Mesendoderm (in vitro differentiated cells): ENCODE results near the gene SUPT20HL2.

Experiments used
- DNase-seq: peaks from one replicate; pipeline ENCODE4 v3.0.0; 2013
- H2AK5ac ChIP-seq: 2 replicates; pipeline ENCODE4 v1.6.1; 2013; ENCODE audit warnings: low read length, inconsistent platforms
- H2BK120ac ChIP-seq: 2 replicates; pipeline ENCODE4 v1.6.1; 2013; ENCODE audit warnings: low read depth, mild to moderate bottlenecking, low read length, moderate library complexity, mixed read lengths
- H2BK15ac ChIP-seq: replicated peaks from 2 replicates; pipeline ENCODE4 v1.6.1; 2013; ENCODE audit warnings: low read depth, mild to moderate bottlenecking, moderate library complexity
- H2BK5ac ChIP-seq: 2 replicates; pipeline ENCODE4 v1.6.1; 2013; ENCODE audit warnings: low read length, inconsistent platforms
- H3K18ac ChIP-seq: 2 replicates; pipeline ENCODE4 v1.6.1; 2013; ENCODE audit warnings: mild to moderate bottlenecking, low read length, mixed read lengths
- H3K23ac ChIP-seq: one replicate; pipeline ENCODE4 v1.6.1; 2013; ENCODE audit warnings: low read length
- H3K27ac ChIP-seq: 2 replicates; pipeline ENCODE4 v1.5.1; 2013; ENCODE audit warnings: low read depth, mild to moderate bottlenecking, inconsistent platforms, low read length, moderate library complexity
- H3K27me3 ChIP-seq: 2 replicates; pipeline ENCODE4 v1.6.1; 2013; ENCODE audit warnings: low read length, control low read depth, mild to moderate bottlenecking, inconsistent platforms; ENCODE audit not compliant: insufficient read depth, poor library complexity
- H3K36me3 ChIP-seq: 2 replicates; pipeline ENCODE4 v1.6.1; 2013; ENCODE audit warnings: low read length, inconsistent platforms; ENCODE audit not compliant: control insufficient read depth, insufficient read depth
- H3K4ac ChIP-seq: one replicate; pipeline ENCODE4 v1.6.1; 2013; ENCODE audit warnings: low read depth, mild to moderate bottlenecking, low read length, moderate library complexity
- H3K4me1 ChIP-seq: 2 replicates; pipeline ENCODE4 v1.6.1; 2013; ENCODE audit warnings: low read depth, low read length, inconsistent platforms; ENCODE audit not compliant: control insufficient read depth
- H3K4me2 ChIP-seq: 2 replicates; pipeline ENCODE4 v1.6.1; 2013; ENCODE audit warnings: low read length
- H3K4me3 ChIP-seq: 2 replicates; pipeline ENCODE4 v1.5.1; 2013; ENCODE audit warnings: mild to moderate bottlenecking, low read length
- H3K56ac ChIP-seq: one replicate; pipeline ENCODE4 v1.6.1; 2013; ENCODE audit warnings: low read length
- H3K79me1 ChIP-seq: 2 replicates; pipeline ENCODE4 v1.6.1; 2013; ENCODE audit warnings: low read length, inconsistent platforms
- H3K79me2 ChIP-seq: 2 replicates; pipeline ENCODE4 v1.6.1; 2013; ENCODE audit warnings: mild to moderate bottlenecking, low read length; ENCODE audit not compliant: control insufficient read depth, insufficient read depth
- H3K9ac ChIP-seq: 2 replicates; pipeline ENCODE4 v1.6.1; 2013; ENCODE audit warnings: low read length, inconsistent platforms
- H4K5ac ChIP-seq: one replicate; pipeline ENCODE4 v1.6.1; 2013; ENCODE audit warnings: low read length
- H4K8ac ChIP-seq: one replicate; pipeline ENCODE4 v1.6.1; 2013; ENCODE audit warnings: low read depth, mild to moderate bottlenecking, control low read depth, low read length, moderate library complexity
- WGBS: extraction: QIAGEN DNeasy Blood & Tissue Kit; methylation state at CpG from one replicate; pipeline ENCODE4 v1.1.7; 2013; ENCODE audit warnings: low lambda C conversion rate, missing lambda C conversion rate; ENCODE audit not compliant: insufficient coverage; ENCODE audit errors: extremely low coverage; 5-methylcytosine and 5-hydroxymethylcytosine counted together

SUPT20HL2 gene

DNA sequence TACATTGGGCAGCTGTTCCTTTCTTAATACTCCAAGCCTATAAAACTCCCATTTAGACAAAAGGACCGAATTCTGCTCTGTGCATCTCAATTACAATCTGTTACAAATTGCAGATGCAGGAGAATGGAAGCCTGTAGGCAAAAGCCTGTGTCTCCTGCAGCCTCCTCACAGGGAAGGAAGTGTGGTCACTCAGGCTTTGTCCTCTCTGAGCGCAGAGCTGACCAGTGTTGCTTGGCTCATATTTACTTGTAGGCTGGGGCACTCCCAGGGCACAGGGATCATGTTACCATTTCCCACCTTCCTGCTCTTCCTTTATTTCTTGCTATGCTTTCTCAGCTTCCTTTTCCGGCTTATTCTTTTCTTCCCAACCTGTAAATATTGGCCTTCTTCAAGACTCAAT, 15.7 kb downstream of the SUPT20HL2 start:
- Histone ChIP-seq H2BK15ac (no peak overlapping the region), H3K4me3 (no peak overlapping the region), H3K27me3 (no peaks in the 10 kb centered on the region), H3K4ac (no peak overlapping the region), H3K79me1 (no peaks in the 10 kb centered on the region), H4K5ac (no peak overlapping the region), H3K4me2 (no peak overlapping the region), H3K79me2 (no peaks in the 10 kb centered on the region), H2BK120ac (no peak overlapping the region), H3K27ac (no peak overlapping the region), H2BK5ac (no peak overlapping the region), H3K4me1 (no peaks in the 10 kb centered on the region), H3K18ac (no peak overlapping the region), H3K36me3 (no peaks in the 10 kb centered on the region), H4K8ac (no peak overlapping the region), H3K23ac (no peak overlapping the region), H2AK5ac (no peak overlapping the region), H3K9ac (no peak overlapping the region), H3K56ac (no peak overlapping the region)
- no CpG with 5 or more reads among the region's 3 CpGs for WGBS
- DNase-seq, result no peak

DNA sequence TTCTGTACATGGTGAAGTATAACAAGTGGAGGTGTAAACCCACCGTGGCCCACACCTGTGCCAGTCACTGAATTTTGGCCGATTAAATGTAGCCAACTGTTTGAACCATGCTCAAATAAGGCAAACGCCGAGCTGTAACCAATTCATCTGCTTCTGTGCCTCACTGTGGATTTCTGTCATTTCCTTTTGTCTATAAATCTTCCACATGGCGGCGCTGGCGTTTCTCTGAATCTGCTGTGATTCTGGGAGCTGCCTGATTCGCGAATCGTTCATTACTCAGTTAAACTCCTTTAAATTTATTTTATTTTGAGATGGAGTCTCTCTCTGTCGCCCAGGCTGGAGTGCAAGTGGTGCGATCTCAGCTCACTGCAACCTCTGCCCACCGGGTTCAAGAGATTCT, 19.2 kb downstream of the SUPT20HL2 start:
- Histone ChIP-seq H3K27me3 (no peaks in the 10 kb centered on the region), H4K8ac (no peak overlapping the region), H3K18ac (no peak overlapping the region), H3K4me3 (no peak overlapping the region), H2BK15ac (no peak overlapping the region), H3K4me2 (no peak overlapping the region), H2BK120ac (no peak overlapping the region), H3K79me1 (no peaks in the 10 kb centered on the region), H3K23ac (no peak overlapping the region), H3K4ac (no peak overlapping the region), H2AK5ac (no peak overlapping the region), H3K56ac (no peak overlapping the region), H2BK5ac (no peak overlapping the region), H3K4me1 (no peaks in the 10 kb centered on the region), H4K5ac (no peak overlapping the region), H3K79me2 (no peaks in the 10 kb centered on the region), H3K9ac (no peak overlapping the region), H3K27ac (no peak overlapping the region), H3K36me3 (no peaks in the 10 kb centered on the region)
- DNase-seq, result peak; percentile 40
- no CpG with 5 or more reads among the region's 13 CpGs for WGBS

DNA sequence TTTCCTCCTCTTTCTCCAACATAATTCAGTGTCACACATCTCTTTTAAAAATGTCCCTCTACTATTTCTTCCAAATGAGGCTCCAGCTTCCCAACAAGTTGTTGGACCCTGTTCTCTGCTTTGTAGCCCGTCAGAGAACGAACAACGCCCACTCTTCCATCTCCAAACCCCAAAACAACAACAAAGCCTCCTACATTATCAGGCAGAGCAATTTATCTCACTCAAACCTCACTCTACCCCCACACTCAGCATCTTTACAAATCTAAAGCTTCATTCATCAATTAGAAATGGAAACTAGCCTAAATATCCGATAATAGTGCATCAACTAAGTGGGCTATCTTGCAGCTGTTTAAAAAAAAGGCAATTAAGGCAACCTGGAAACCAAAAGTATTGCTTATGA, 20.5 kb downstream of the SUPT20HL2 start:
- DNase-seq, result no peak
- H3K4me3 ChIP-seq, result no peak overlapping the region
- no CpG with 5 or more reads among the region's 4 CpGs for WGBS
- H3K18ac ChIP-seq, result no peak overlapping the region
- no peak overlapping the region for H4K8ac ChIP-seq
- no peak overlapping the region for H3K4ac ChIP-seq
- no peak overlapping the region for H3K56ac ChIP-seq
- H3K27me3 ChIP-seq, result no peaks in the 10 kb centered on the region
- no peaks in the 10 kb centered on the region for H3K79me2 ChIP-seq
- H3K4me1 ChIP-seq, result no peaks in the 10 kb centered on the region
- no peak overlapping the region for H2BK120ac ChIP-seq
- H3K27ac ChIP-seq, result no peak overlapping the region
- no peak overlapping the region for H3K9ac ChIP-seq
- no peak overlapping the region for H2BK15ac ChIP-seq
- H2AK5ac ChIP-seq, result no peak overlapping the region
- no peak overlapping the region for H2BK5ac ChIP-seq
- H3K23ac ChIP-seq, result no peak overlapping the region
- H3K36me3 ChIP-seq, result no peaks in the 10 kb centered on the region
- no peak overlapping the region for H3K4me2 ChIP-seq
- no peak overlapping the region for H4K5ac ChIP-seq
- no peaks in the 10 kb centered on the region for H3K79me1 ChIP-seq

DNA sequence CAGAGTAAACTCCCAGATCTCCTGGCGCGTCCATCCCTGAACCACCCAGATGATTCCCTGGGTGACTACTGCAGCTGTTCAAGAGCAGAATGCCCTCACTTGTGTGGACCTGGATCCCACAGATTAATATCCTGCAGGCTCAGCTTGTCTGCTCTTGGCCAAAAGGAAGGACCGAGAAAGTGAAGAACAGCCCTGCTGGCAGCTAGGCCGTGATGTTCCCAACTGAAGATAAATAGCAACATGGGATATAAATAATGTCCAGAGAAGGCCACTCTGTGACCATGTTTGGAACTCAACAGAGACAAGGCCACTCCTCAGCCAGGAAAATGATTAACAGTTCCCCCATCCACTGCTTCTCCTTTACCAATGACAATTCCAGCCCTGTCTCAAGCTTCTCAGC, 21.5 kb downstream of the SUPT20HL2 start:
- no peak overlapping the region for H3K4me2 ChIP-seq
- no peak overlapping the region for H2AK5ac ChIP-seq
- H3K18ac ChIP-seq, result no peak overlapping the region
- H3K4me1 ChIP-seq, result no peaks in the 10 kb centered on the region
- no peak overlapping the region for H3K56ac ChIP-seq
- no peak overlapping the region for H4K8ac ChIP-seq
- H2BK5ac ChIP-seq, result no peak overlapping the region
- H3K9ac ChIP-seq, result no peak overlapping the region
- no peak overlapping the region for H2BK120ac ChIP-seq
- H3K27ac ChIP-seq, result no peak overlapping the region
- no peak overlapping the region for H2BK15ac ChIP-seq
- no peak overlapping the region for H3K23ac ChIP-seq
- no peaks in the 10 kb centered on the region for H3K79me2 ChIP-seq
- H3K4ac ChIP-seq, result no peak overlapping the region
- H3K27me3 ChIP-seq, result no peaks in the 10 kb centered on the region
- DNase-seq, result no peak
- no CpG with 5 or more reads among the region's 4 CpGs for WGBS
- H3K36me3 ChIP-seq, result no peaks in the 10 kb centered on the region
- H3K4me3 ChIP-seq, result no peak overlapping the region
- H4K5ac ChIP-seq, result no peak overlapping the region
- H3K79me1 ChIP-seq, result no peaks in the 10 kb centered on the region

DNA sequence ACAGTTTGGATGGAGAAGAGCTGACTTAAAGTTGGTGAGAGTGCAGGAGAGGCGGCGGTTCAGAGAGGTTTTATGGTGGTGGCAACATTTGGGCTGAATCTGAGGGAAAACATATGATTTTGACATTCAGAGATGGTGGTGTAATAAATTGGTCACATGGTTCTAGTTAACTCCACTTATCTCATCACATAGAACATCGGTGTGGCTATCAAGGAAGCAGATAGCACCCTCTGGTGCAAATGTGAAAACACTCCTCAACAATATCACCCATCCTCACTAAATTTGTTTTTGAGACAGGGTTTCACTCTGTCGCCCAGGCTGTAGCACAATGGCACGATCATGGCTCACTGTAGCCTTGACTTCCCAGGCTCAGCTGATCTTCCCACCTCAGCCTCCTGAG, 28.8 kb downstream of the SUPT20HL2 start:
- Histone ChIP-seq H3K56ac (no peak overlapping the region), H2BK5ac (no peak overlapping the region)
- no CpG with 5 or more reads among the region's 5 CpGs for WGBS

DNA sequence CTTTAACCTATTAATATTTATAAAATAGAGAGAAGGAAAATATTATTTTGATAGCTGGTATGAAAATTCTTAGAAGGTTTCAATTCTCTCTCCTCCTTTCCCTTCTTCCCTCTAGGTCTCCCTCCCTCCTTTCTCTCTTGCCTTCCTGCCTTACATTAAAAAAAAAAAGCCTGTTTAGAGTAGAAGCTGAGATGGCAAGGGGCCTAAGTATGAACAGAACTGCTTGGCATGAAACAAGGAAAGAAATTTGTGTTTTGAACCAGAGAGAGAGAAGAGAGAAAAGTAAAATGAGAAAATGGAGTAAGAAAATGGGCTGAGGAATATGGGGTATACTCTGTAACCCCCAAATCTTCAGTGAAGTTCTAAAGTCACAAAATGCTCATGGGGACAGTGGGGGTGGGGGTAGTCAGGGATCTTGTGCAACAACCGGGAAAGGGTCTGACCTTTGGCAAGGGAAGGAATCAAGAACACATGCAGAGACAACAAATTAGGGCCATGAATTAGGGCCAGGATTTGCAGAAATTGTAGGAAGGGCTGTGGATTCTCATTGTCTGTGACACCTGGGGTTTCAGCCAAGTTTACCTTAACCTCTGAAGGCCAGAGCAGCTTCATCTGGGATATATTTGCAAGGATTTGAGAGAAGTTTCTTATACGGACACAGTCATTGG, 30.6 kb downstream of the SUPT20HL2 start:
- Histone ChIP-seq H2BK15ac (no peak overlapping the region), H3K4me1 (no peaks in the 10 kb centered on the region), H3K27me3 (no peaks in the 10 kb centered on the region), H3K4me3 (no peak overlapping the region), H2BK5ac (no peak overlapping the region), H3K79me1 (no peaks in the 10 kb centered on the region), H3K9ac (no peak overlapping the region), H3K56ac (no peak overlapping the region), H2BK120ac (no peak overlapping the region), H3K79me2 (no peaks in the 10 kb centered on the region), H3K4me2 (no peak overlapping the region), H3K23ac (no peak overlapping the region), H3K36me3 (no peaks in the 10 kb centered on the region), H3K4ac (no peak overlapping the region), H4K5ac (no peak overlapping the region), H3K18ac (no peak overlapping the region), H3K27ac (no peak overlapping the region), H2AK5ac (no peak overlapping the region), H4K8ac (no peak overlapping the region)
- no CpG with 5 or more reads among the region's 2 CpGs for WGBS
- DNase-seq, result no peak

More for the DNA sequence above, 28.8 kb downstream of the SUPT20HL2 start:
- H4K8ac ChIP-seq, result no peak overlapping the region
- no peak overlapping the region for H2BK15ac ChIP-seq
- H2BK120ac ChIP-seq, result no peak overlapping the region
- H3K9ac ChIP-seq, result no peak overlapping the region
- H3K79me1 ChIP-seq, result no peaks in the 10 kb centered on the region
- no peak for DNase-seq
- no peak overlapping the region for H3K23ac ChIP-seq
- no peaks in the 10 kb centered on the region for H3K4me1 ChIP-seq
- no peak overlapping the region for H3K4ac ChIP-seq
- H3K27ac ChIP-seq, result no peak overlapping the region
- H3K18ac ChIP-seq, result no peak overlapping the region
- H3K79me2 ChIP-seq, result no peaks in the 10 kb centered on the region
- no peak overlapping the region for H2AK5ac ChIP-seq
- H4K5ac ChIP-seq, result no peak overlapping the region
- H3K4me3 ChIP-seq, result no peak overlapping the region
- no peaks in the 10 kb centered on the region for H3K27me3 ChIP-seq
- H3K36me3 ChIP-seq, result no peaks in the 10 kb centered on the region
- H3K4me2 ChIP-seq, result no peak overlapping the region
